AG09309 (cell line): ENCODE measurements around the gene BICC1.

Experiments
- DNase-seq: peaks from one replicate; pipeline ENCODE4 v3.0.0-alpha.2; 2010; ENCODE audit warnings: low read depth
- H3K4me3 ChIP-seq: 2 replicates; pipeline ENCODE4 v1.5.1; 2011; ENCODE audit warnings: mild to moderate bottlenecking, low read depth, low read length, moderate library complexity; ENCODE audit not compliant: control insufficient read depth
- TF ChIP-seq, protein P1 (sequence below): IDR thresholded peaks from 2 replicates; pipeline ENCODE4 v1.5.1; 2011; ENCODE audit warnings: mild to moderate bottlenecking, low read depth, low read length, inconsistent platforms; ENCODE audit not compliant: insufficient read depth, control insufficient read depth; ENCODE audit errors: missing control alignments

BICC1 gene

GRCh38 chr10:58873161-58873560 is 360.5 kb downstream of the BICC1 start:
- TF ChIP-seq, protein P1, sequence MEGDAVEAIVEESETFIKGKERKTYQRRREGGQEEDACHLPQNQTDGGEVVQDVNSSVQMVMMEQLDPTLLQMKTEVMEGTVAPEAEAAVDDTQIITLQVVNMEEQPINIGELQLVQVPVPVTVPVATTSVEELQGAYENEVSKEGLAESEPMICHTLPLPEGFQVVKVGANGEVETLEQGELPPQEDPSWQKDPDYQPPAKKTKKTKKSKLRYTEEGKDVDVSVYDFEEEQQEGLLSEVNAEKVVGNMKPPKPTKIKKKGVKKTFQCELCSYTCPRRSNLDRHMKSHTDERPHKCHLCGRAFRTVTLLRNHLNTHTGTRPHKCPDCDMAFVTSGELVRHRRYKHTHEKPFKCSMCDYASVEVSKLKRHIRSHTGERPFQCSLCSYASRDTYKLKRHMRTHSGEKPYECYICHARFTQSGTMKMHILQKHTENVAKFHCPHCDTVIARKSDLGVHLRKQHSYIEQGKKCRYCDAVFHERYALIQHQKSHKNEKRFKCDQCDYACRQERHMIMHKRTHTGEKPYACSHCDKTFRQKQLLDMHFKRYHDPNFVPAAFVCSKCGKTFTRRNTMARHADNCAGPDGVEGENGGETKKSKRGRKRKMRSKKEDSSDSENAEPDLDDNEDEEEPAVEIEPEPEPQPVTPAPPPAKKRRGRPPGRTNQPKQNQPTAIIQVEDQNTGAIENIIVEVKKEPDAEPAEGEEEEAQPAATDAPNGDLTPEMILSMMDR, result no peak
- no peak overlapping the region for H3K4me3 ChIP-seq
- no peak for DNase-seq
